Stomach (tissue), 9 donors: ENCODE data around the gene FKBP10. TPM values are rescaled to one million over a fixed set of nuclear protein-coding genes. Genes with fewer than 3 reads are reported as not detected.
"Not testable (repeated sequence)": the region's sequence is repeated elsewhere in the genome, so short reads cannot be mapped to it uniquely, and the experiment has no call there.

Experiments
- DNase-seq, 2 donors: peaks; one replicate each; pipeline versions ENCODE4 v3.0.0 to v3.0.0-alpha.2; 2013 to 2019
- H3K27ac ChIP-seq, 5 donors: fragments of 200-600 bp in 4 of 5; sonication (generic) in 4 of 5; one replicate each; pipeline ENCODE4 v1.5.1; 2013 to 2019; ENCODE audit warnings: mild to moderate bottlenecking in 1 of 5, moderate library complexity in 1 of 5
- H3K27me3 ChIP-seq, 3 donors: fragments of 200-600 bp; sonication (generic); one replicate each; pipeline ENCODE4 v1.5.1; 2017 to 2019; ENCODE audit warnings: mixed run types in 1 of 3
- H3K36me3 ChIP-seq, 4 donors: fragments of 200-600 bp; sonication (generic); 1 replicate in 3 of 4; 2 replicates in 1 of 4; pipeline ENCODE4 v1.5.1; 2016 to 2019
- H3K4me1 ChIP-seq, 4 donors: fragments of 200-600 bp; sonication (generic); one replicate each; pipeline ENCODE4 v1.5.1; 2016 to 2019
- H3K4me3 ChIP-seq, 4 donors: fragments of 200-600 bp; sonication (generic) in 3 of 4; one replicate each; pipeline ENCODE4 v1.5.1; 2016 to 2019; ENCODE audit warnings: mild to moderate bottlenecking in 1 of 4
- H3K9me3 ChIP-seq, 4 donors: fragments of 200-600 bp; sonication (generic); one replicate each; pipeline ENCODE4 v1.5.1; 2016 to 2019
- EP300 ChIP-seq: sonication (generic); formaldehyde crosslinking; IDR thresholded peaks from one replicate; pipeline ENCODE4 v1.6.1; 2017; ENCODE audit warnings: antibody characterized with exemption
- POLR2A ChIP-seq, 4 donors: fragments of 450-650 bp; IDR thresholded peaks; one replicate each; pipeline ENCODE4 v1.6.1; 2016; ENCODE audit warnings: antibody characterized with exemption in 4 of 4, control low read depth in 2 of 4, mild to moderate bottlenecking in 1 of 4, moderate library complexity in 1 of 4
- POLR2AphosphoS5 ChIP-seq, 3 donors: sonication (generic); formaldehyde crosslinking; IDR thresholded peaks; one replicate each; pipeline ENCODE4 v1.6.1; 2016; ENCODE audit warnings: antibody characterized with exemption in 3 of 3
- WGBS, 5 donors: extraction: QIAGEN DNeasy Blood & Tissue Kit in 3 of 5; methylation state at CpG; one replicate each; pipeline versions ENCODE4 v1.1.5 to v1.1.7; 2013 to 2018; 5-methylcytosine and 5-hydroxymethylcytosine counted together
- intact Hi-C: fragments of 100-400 bp; cut with DNase I; formaldehyde crosslinking; loops from one replicate; pipeline ENCODE4 v1.15.1; 2023; ENCODE audit warnings: low total_unique reads
- polyA plus RNA-seq, 3 donors: library from polyadenylated mRNA; stranded (reverse); fragments of 200-250 nt; gene quantifications; one replicate each; pipeline ENCODE4 v1.2.3, GENCODE V29; 2013
- total RNA-seq, 5 donors: library from RNA; depleted of rRNA; stranded (reverse); fragments of >200 nt; gene quantifications; one replicate each; pipeline versions ENCODE4 v1.1.0 to v1.2.3, GENCODE V29; 2014 to 2016
- TF ChIP-seq, protein P1 (sequence below), 7 experiments: fragments of 450-650 bp in 4 of 7; fragments of 200-600 bp in 3 of 7; sonication (generic) in 3 of 7; IDR thresholded peaks; one replicate each; pipeline ENCODE4 v1.5.1; 2016 to 2019; ENCODE audit warnings: antibody characterized with exemption in 7 of 7, control low read depth in 2 of 7, mild to moderate bottlenecking in 1 of 7
- donor health status: healthy with polysubstance abuse.
- donor health status: Bipolar disorder and iron deficiency.
- donor health status: healthy.

The FKBP10 gene
- total and polyA plus RNA-seq, 8 donors: 4.6 to 45.3 (median 14.9) TPM

DNA sequence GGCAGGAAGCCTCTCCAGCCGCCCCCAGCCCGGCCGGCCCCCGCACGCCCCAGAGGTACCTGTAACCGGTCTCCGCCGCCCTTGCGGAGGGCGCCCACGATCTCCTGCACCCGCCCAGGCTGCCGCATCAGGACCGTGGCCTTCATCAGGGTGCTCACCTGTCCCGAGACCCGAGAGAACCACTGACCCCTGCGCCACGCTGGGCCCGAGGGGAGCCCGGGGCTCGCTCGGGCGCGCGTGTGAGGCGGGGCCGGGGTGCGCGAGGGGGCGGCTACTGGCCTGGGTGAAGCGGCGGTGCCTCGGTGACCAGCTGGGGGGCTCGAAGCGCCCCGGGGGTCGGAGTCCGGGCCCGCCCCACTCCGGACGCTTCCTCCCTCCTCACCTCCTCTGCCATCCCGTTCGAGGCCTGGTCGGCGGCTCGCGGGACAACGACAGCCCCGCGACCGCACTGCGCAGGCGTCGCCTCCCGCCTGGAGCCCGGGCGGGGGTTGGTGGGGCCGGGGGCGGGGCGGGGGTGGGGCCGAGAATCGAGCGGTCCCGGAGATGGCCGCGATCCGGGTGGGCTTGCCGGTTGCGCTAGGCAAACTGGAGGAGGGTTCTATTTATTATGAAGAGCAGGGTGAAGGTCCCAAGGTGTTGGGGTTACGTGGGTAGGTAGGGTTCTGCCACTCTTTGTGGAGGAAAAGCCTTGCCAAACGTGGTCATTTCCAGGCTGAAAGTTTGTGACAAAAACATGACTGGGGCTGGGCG lies 23.2 kb downstream of the FKBP10 start, which contains the start of gene NT5C3B:
TSS of gene NT5C3B (minus strand) at position 433 of the 750 bp plus-strand sequence. CDS start at position 394, 39 bp downstream.
- peaks cover 9 to 27% (median 22%) of the 10 kb centered on the region in 4 donors for H3K36me3 ChIP-seq
- peak within 1 kb of the TSS; percentile 68 to 88 (median 80) for H3K27ac ChIP-seq
- H3K4me3 ChIP-seq: peak within 1 kb of the TSS; percentile 73 to 99 (median 88)
- H3K9me3 ChIP-seq: no peaks in the 10 kb centered on the region
- no peaks in the 10 kb centered on the region for H3K27me3 ChIP-seq
- WGBS, 5 donors: 0 to 2% (median 1%) methylated on average over 15 to 72 of the region's 72 CpGs
- intact Hi-C loops: no loop called here
- TF ChIP-seq POLR2AphosphoS5 (IDR thresholded peaks at IDR 0.05) (peak in 2 of 3 donors; percentile 58 to 61), POLR2A (IDR thresholded peaks at IDR 0.05) (no peak)
- peaks cover 5 to 22% (median 19%) of the 10 kb centered on the region in 4 donors for H3K4me1 ChIP-seq
- peak; percentile 67 to 86 for DNase-seq

DNA sequence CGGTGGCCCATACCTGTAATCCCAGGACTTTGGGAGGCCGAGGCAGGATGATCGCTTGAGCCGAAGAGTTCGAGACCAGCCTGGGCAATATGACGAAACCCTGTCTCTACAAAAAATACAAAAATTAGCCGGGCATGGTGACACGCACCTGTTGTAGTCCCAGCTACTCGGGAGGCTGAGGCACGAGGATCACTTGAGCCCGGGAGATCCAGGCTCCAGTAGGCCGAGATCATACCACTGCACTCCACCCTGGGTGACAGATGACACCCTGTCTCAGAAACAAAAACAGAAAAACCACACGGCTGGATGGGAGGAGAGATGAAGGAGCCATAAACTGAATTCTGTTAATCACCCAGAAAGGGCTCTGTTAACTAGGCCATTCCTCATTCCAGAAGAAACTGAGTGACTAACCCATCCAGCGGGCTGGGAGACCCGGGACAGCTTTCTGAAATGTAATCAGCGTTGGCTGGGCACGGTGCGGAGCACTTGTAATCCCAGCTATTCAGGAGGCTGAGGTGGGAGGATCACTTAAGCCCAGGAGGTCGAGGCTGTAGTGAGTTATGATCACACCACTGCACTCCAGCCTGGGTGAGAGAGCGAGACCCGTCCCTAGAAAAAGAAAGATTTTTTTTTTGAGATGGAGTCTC lies 23.9 kb downstream of the FKBP10 start:
- WGBS, 5 donors: 38 to 48% (median 45%) methylated on average over 21 of the region's 21 CpGs

DNA sequence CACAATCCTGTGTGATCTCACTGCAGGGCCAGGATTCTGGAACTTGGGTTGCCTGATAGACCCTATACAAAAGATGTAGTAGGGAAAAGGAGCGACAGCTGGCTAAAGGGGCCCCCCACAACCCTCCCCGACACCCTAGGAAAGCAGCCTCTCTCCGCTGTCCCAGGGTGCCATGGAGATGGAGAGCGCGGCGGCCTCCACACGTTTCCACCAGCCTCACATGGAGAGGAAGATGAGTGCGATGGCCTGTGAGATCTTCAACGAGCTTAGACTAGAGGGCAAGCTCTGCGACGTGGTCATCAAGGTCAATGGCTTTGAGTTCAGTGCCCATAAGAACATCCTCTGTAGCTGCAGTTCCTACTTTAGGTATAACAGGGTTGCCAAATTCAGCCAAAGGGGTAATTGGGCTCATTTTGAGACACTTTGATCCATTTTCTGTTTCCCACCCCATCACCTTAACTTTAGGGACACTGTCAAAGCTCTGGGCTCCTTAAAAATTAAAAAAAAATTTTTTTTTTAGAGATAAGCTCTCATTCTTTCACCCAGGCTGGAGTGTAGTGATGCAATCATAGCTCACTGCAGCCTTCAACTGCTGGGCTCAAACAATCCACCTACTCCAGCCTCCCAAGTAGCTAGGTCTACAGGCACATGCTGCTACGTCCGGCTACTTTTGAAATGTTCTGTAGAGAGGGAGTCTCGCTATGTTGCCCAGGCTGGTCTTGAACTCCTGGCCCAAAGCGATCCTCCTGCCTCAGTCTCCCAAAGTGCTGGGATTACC lies 25.1 kb downstream of the FKBP10 start, which contains the start of gene KLHL10:
TSS of gene KLHL10 (plus strand) at position 65 of the 778 bp plus-strand sequence. CDS start at position 173, 108 bp downstream.
- Histone ChIP-seq H3K27me3 (no peaks in the 10 kb centered on the region), H3K4me1 (peaks cover 5 to 22% (median 19%) of the 10 kb centered on the region in 4 donors), H3K36me3 (peaks cover 0 to 8% (median 4%) of the 10 kb centered on the region in 4 donors), H3K27ac (peak within 1 kb of the TSS in 3 of 5 donors; percentile 68 to 88 (median 86)), H3K9me3 (no peaks in the 10 kb centered on the region), H3K4me3 (peak within 1 kb of the TSS; percentile 73 to 99 (median 88))
- WGBS, 5 donors: 95 to 97% (median 96%) methylated on average over 14 to 15 of the region's 15 CpGs
- TF ChIP-seq POLR2AphosphoS5 (IDR thresholded peaks at IDR 0.05) (no peak), POLR2A (IDR thresholded peaks at IDR 0.05) (no peak), EP300 (no peak)
- TF ChIP-seq, protein P1, sequence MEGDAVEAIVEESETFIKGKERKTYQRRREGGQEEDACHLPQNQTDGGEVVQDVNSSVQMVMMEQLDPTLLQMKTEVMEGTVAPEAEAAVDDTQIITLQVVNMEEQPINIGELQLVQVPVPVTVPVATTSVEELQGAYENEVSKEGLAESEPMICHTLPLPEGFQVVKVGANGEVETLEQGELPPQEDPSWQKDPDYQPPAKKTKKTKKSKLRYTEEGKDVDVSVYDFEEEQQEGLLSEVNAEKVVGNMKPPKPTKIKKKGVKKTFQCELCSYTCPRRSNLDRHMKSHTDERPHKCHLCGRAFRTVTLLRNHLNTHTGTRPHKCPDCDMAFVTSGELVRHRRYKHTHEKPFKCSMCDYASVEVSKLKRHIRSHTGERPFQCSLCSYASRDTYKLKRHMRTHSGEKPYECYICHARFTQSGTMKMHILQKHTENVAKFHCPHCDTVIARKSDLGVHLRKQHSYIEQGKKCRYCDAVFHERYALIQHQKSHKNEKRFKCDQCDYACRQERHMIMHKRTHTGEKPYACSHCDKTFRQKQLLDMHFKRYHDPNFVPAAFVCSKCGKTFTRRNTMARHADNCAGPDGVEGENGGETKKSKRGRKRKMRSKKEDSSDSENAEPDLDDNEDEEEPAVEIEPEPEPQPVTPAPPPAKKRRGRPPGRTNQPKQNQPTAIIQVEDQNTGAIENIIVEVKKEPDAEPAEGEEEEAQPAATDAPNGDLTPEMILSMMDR (IDR thresholded peaks at IDR 0.05): no peak
- intact Hi-C loops: no loop called here
- no peak for DNase-seq

More for the DNA sequence above, 23.9 kb downstream of the FKBP10 start:
- Histone ChIP-seq H3K36me3 (peaks cover 8 to 20% (median 15%) of the 10 kb centered on the region in 4 donors), H3K27ac (peak overlapping the region in 4 of 5 donors; percentile 68 to 88 (median 83)), H3K4me1 (peaks cover 5 to 22% (median 19%) of the 10 kb centered on the region in 4 donors), H3K27me3 (no peaks in the 10 kb centered on the region), H3K4me3 (peak overlapping the region; percentile 73 to 99 (median 88)), H3K9me3 (no peaks in the 10 kb centered on the region)
- intact Hi-C loops: no loop called here
- DNase-seq: no peak
- TF ChIP-seq EP300 (no peak), POLR2A (IDR thresholded peaks at IDR 0.05) (no peak), POLR2AphosphoS5 (IDR thresholded peaks at IDR 0.05) (no peak)
- TF ChIP-seq, protein P1 (IDR thresholded peaks at IDR 0.05): no peak

DNA sequence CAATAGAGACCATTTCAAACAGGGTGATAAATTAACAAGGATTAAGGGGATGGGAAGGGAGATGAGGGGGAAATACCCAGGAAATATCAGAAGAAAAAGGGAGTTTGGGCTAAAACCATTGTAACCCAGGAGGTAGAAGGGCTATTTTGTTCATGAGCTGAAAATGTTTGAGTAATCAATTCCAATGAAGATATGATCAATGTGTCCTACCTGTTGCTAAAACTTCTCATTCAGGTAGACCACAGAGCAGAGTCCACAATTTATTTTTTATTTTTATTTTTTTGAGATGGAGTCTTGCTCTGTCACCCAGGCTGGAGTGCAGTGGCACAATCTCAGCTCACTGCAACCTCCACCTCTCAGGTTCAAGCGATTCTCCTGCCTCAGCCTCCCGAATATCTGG lies 26.6 kb downstream of the FKBP10 start:
- H3K4me3 ChIP-seq, H3K9me3 ChIP-seq, H3K27ac ChIP-seq, DNase-seq, H3K27me3 ChIP-seq, H3K36me3 ChIP-seq, intact Hi-C loops: not testable (repeated sequence)
- peaks cover 5 to 20% (median 18%) of the 10 kb centered on the region in 4 donors for H3K4me1 ChIP-seq
- 92 to 100% (median 94%) methylated on average over 2 of the region's 2 CpGs for WGBS, 5 donors

DNA sequence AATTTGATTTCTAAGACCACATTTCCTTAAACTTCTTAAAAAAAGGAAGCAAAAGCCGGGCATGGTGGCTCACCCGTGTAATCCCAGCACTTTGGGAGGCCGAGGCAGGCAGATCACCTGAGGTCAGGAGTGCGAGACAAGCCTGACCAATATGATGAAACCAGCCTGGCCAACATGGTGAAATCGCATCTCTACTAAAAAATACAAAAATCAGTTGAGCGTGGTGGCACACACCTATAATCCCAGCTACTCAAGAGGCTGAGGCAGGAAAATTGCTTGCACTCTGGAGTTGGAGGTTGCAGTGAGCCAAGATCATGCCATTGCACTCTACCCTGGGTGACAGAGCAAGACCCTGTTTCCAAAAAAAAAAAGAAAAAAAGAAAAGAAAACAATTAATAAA lies 28.0 kb downstream of the FKBP10 start:
- DNase-seq, H3K9me3 ChIP-seq, H3K27me3 ChIP-seq, H3K4me3 ChIP-seq, H3K27ac ChIP-seq, H3K36me3 ChIP-seq, intact Hi-C loops, H3K4me1 ChIP-seq: not testable (repeated sequence)
- WGBS, 5 donors: 79 to 94% (median 90%) methylated on average over 6 of the region's 6 CpGs
